Measurements from ENCODE around the gene CEP164.

The CEP164 gene

GRCh38 chr11:117361432-117361831, 33.8 kb downstream of the CEP164 start:
- no peak for DNase-seq (ENCODE audit: low read depth in 3 of 3)

GRCh38 chr11:117366248-117366647, 38.6 kb downstream of the CEP164 start:
- DNase-seq (ENCODE audit: low read depth in 3 of 3) = no peak

DNA sequence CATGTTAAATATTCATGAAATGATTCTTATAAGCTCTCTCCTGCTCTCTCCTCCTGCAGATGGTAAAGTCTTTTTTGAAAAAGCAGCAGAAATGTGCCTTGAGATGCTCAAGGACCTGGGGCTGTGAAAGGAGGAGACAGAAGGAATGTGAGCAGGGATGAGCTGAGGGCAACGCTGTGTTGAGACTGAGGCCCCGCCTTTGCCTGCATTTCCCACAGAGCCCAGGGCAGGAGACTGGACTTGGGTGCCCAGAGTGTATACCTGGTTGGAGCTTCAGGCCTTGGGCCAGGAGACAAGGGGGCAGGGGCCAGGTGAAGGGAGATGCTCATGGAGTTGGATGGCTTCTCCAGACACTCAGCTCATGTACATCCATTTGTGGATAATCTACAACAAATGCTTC, 39.2 kb downstream of the CEP164 start:
- DNase-seq (ENCODE audit: low read depth in 3 of 3) = no peak

DNA sequence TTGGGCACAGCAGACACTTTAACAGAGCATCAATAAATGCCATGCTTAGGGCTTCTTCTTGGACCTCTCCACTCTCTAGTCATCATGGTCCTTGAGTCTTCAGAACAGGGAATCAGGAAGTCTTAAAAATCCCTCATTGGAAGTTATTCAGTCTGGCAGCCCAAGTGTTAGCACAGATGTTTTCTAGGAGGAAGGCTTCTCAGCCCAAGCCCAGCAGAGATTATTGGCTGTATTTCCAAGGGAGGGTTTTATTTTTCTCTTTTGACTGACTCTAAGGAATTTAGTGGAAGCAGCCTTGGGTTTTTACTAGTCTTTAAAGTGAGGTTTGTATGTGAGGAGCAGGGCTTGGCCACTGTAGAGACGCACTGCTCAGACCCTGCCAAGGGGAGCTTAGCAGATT, 41.9 kb downstream of the CEP164 start:
- DNase-seq (ENCODE audit: low read depth in 3 of 3) = no peak

- no peak for DNase-seq (ENCODE audit: low read depth in 3 of 3)
Observed at GRCh38 chr11:117371453-117371852, 43.8 kb downstream of the CEP164 start.

DNA sequence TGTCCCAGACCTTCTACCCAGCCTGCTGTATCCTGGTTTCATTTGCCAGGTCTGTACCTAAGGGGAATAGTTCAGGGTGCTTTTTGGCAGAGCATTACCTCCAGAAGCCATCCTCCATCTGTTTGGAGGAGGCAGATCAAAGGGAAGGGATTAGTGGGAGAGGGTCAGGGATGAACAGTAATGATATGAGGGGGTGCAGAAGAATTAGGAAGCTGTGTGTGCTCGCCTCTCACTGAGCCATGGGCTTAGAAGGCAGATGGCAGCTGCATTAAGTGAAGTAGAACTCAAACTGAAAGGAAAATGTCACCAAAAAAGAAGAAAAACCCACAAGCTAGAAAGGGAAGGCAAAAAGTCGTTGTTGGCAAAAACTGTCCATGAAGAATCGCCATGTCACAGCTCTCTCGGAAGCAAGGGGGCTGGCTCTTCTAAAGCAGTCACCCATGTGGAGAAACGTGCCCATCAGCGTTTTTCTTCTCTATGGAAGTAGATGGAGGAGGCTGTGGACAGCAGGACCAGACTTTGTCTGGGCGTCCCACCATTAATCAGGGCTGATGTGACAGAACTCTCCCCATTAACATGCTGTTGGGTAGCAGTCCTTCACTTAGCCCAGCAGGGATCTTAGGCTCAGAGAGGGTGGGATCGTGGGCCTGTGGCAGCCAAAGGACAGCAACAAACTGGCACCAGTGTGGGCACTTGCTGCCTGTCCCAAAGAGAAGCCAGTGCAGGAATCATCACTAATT, 46.8 kb downstream of the CEP164 start:
- DNase-seq (ENCODE audit: low read depth in 3 of 3) = no peak

DNA sequence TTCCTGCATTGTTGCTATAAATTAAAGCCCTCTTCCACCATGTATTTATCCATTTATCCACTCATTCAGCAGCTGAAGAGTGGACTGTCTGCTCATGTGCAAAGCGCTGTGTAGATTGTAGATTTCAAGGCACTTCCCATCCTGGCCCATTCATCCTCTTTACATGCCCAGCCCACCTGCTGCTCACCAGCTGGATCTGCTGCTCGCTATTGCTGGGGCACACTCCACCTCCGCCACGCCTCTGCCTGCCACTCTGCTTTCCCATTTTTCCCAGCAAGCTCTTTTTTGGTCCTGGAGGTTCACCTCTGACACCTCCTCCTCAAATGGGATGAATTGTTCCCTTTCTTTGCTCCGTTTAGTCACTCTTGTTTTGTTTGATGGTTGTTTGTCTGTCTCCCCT, 48.3 kb downstream of the CEP164 start:
- DNase-seq (ENCODE audit: low read depth in 3 of 3) = no peak

GRCh38 chr11:117376517-117376916, 48.9 kb downstream of the CEP164 start:
- DNase-seq (ENCODE audit: low read depth in 3 of 3) = no peak

DNA sequence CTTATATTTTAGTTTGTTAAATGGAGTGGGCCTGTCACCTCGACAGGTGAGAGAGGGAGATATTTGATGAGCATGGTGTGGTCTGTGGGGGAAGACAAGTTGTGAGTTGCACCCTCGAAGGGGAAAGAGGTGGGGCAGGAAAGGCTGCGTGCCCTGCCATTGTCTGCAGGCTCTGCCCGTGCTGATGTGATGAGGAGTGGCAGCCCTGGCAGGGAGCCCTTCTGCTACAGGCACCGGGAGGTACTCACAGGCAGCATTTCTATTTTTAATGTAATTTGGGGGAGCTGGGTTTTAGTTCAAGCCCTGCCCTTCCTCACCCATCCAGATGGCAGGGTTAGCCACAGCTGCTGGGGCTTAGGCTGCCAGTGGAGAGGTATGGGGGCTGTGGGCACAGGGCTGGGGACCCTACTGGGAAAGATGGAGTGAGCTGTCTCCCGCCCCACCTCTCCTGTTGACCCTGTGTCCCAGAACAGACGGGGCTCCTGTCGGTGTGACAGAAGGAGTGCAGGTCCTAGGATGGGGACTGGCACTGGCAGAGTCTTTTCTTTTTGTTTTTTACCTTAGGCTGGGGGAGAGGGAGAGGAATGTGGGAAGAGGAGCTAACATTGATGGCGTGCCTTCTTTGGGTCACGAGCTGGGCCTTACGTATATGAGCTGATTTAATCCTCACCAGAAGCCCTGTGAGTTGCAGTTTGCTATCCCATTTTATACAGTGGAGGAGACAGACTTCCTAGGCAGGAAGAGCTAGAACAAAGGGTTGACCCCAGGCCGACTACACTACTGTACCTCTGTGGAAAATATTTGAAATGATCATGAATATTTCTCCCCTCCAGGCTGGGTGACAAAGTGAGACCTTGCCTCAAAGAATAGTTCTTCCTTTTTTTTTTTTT, 51.6 kb downstream of the CEP164 start:
- DNase-seq (ENCODE audit: low read depth in 3 of 3) = no peak

- DNase-seq (ENCODE audit: low read depth in 3 of 3) = no peak
Observed at GRCh38 chr11:117380676-117381075, 53.0 kb downstream of the CEP164 start.

GRCh38 chr11:117381481-117382387, 54.1 kb downstream of the CEP164 start:
- no peak for DNase-seq (ENCODE audit: low read depth in 3 of 3)

- DNase-seq (ENCODE audit: low read depth in 3 of 3) = no peak
Observed at GRCh38 chr11:117382746-117383145, 55.1 kb downstream of the CEP164 start.

GRCh38 chr11:117384045-117384444, 56.4 kb downstream of the CEP164 start:
- no peak for DNase-seq (ENCODE audit: low read depth in 3 of 3)

DNA sequence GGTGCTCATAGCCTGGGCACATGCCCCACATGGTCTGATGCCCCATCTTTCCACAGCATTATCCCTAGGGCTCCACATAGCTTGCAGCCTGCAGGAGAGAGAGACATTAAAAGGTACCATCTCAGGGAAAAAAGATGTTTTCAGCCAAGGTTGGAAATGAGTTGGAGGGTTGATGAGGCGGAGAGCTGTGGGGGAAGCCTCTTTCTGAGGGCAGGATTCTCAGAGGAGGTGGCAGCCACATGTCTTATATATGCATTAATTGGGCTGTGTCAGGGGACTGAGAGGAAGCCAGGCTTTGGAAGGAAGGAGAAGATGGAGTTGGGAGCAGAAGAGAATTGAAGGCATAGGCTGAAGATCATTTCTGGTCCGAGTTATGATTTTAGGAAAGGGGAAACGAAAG, 57.8 kb downstream of the CEP164 start:
- no peak for DNase-seq (ENCODE audit: low read depth in 3 of 3)

GRCh38 chr11:117385906-117386305, 58.3 kb downstream of the CEP164 start:
- no peak for DNase-seq (ENCODE audit: low read depth in 3 of 3)

- no peak for DNase-seq (ENCODE audit: low read depth in 3 of 3)
Observed at GRCh38 chr11:117387992-117388755, 60.5 kb downstream of the CEP164 start.

- DNase-seq (ENCODE audit: low read depth in 3 of 3) = no peak
Observed at GRCh38 chr11:117390743-117391142, 63.1 kb downstream of the CEP164 start.

DNA sequence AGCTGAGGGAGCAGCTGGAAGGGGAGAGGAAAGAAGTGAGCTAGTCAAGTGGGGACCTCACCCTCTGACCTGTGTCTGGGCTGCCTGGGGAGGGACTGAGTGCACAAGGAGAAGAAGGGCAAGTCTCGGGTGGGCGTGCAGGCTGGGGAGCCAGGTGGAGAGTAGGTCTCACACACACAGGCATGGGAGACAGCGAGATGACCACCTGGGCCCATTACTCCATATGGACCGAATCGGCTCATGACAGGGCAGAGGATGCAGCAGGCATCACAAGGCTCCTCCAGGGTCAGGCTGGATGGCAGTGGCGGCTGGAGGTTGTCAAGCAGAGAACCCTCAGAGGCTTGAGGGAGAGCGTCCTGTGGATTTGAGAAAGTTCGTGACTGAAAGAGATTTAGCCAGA, 63.5 kb downstream of the CEP164 start:
- no peak for DNase-seq (ENCODE audit: low read depth in 3 of 3)

GRCh38 chr11:117392001-117392690, 64.5 kb downstream of the CEP164 start:
- DNase-seq (ENCODE audit: low read depth in 3 of 3) = no peak

GRCh38 chr11:117392979-117393378, 65.3 kb downstream of the CEP164 start:
- no peak for DNase-seq (ENCODE audit: low read depth in 3 of 3)
